GM21526 (cell line): ENCODE results near the gene BTBD9.

Experiments
- ATAC-seq: cut with Tn5 transposase; IDR thresholded peaks from one replicate; pipeline ENCODE4 v1.9.1; 2021; ENCODE audit warnings: moderate library complexity; ENCODE audit not compliant: unreplicated experiment, low FRiP score

BTBD9 gene

GRCh38 chr6:38489951-38490350 is 149.8 kb downstream of the BTBD9 start:
- no peak for ATAC-seq

- no peak for ATAC-seq
These were observed 152.3 kb downstream of the BTBD9 start for GRCh38 chr6:38487423-38487822.

- ATAC-seq: no peak
These were observed 154.2 kb downstream of the BTBD9 start for GRCh38 chr6:38485488-38485887.

GRCh38 chr6:38484656-38485055 is 155.1 kb downstream of the BTBD9 start:
- ATAC-seq: no peak

- ATAC-seq: peak; percentile 90
These were observed 156.2 kb downstream of the BTBD9 start for GRCh38 chr6:38483526-38483925.

GRCh38 chr6:38482466-38482865 is 157.3 kb downstream of the BTBD9 start:
- no peak for ATAC-seq

GRCh38 chr6:38481851-38482250 is 157.9 kb downstream of the BTBD9 start:
- no peak for ATAC-seq

- no peak for ATAC-seq
These were observed 158.4 kb downstream of the BTBD9 start for GRCh38 chr6:38481211-38481836.

GRCh38 chr6:38480036-38480435 is 159.7 kb downstream of the BTBD9 start:
- no peak for ATAC-seq

- no peak for ATAC-seq
These were observed 160.4 kb downstream of the BTBD9 start for GRCh38 chr6:38479331-38479730.

GRCh38 chr6:38477680-38478260 is 162.0 kb downstream of the BTBD9 start:
- ATAC-seq: no peak

GRCh38 chr6:38476888-38477287 is 162.8 kb downstream of the BTBD9 start:
- ATAC-seq: no peak

GRCh38 chr6:38476141-38476540 is 163.6 kb downstream of the BTBD9 start:
- ATAC-seq: no peak

- ATAC-seq: no peak
These were observed 169.2 kb downstream of the BTBD9 start for GRCh38 chr6:38470548-38470947.

- no peak for ATAC-seq
These were observed 172.2 kb downstream of the BTBD9 start for GRCh38 chr6:38467566-38467965.

GRCh38 chr6:38460186-38460585 is 179.5 kb downstream of the BTBD9 start:
- no peak for ATAC-seq

- no peak for ATAC-seq
These were observed 180.4 kb downstream of the BTBD9 start for GRCh38 chr6:38459291-38459690.

GRCh38 chr6:38453861-38454260 is 185.9 kb downstream of the BTBD9 start:
- no peak for ATAC-seq

- ATAC-seq: no peak
These were observed 186.7 kb downstream of the BTBD9 start for GRCh38 chr6:38452816-38453660.

GRCh38 chr6:38450717-38451116 is 189.0 kb downstream of the BTBD9 start:
- no peak for ATAC-seq

- no peak for ATAC-seq
These were observed 193.8 kb downstream of the BTBD9 start for GRCh38 chr6:38445925-38446324.

- no peak for ATAC-seq
These were observed 194.4 kb downstream of the BTBD9 start for GRCh38 chr6:38445336-38445735.
